ENCODE measurements around the gene SNORC.

DNA sequence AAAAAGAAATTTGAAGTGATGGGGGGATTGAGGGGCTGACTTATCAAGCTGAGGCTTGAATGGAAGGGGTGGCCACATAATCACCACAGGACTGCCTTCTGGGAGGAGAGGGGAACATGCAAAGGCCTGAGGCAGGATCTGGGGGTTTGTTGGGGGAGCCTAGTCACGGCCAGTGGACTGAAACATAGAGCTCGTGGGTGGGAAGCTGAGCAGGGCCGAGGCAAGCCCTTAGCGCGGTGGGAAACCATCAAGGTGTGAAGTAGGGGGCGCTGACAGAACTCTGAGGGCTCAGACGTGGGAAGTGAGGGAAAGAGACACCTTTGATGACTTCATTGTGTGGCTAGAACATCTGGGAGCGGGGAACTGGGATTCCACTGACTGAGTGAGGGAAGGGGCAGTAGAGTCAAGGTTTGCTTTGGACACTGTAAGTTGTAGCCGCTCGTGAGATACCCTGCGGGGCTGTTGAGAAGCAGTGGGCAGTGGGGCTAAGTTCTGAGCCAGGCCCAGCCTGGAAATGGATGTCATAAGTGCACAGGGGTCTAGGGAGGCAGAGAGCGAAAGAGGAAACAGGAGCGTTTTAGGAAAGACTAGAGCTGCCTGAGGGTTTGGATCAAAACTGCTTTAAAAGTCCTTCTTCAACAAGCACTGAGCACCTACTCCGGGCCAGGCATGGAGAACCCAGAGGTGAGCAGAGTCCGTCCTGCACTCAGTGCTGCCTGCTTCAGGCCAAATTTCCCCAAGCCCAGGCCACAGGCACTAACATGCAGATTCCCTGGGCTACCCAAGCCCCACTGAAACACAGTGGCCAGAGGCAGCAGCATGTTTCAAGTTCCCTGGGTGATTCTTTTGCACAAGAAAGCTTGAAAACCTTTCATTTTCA lies 686 bp upstream of the SNORC start:
- TF ChIP-seq, protein P1, sequence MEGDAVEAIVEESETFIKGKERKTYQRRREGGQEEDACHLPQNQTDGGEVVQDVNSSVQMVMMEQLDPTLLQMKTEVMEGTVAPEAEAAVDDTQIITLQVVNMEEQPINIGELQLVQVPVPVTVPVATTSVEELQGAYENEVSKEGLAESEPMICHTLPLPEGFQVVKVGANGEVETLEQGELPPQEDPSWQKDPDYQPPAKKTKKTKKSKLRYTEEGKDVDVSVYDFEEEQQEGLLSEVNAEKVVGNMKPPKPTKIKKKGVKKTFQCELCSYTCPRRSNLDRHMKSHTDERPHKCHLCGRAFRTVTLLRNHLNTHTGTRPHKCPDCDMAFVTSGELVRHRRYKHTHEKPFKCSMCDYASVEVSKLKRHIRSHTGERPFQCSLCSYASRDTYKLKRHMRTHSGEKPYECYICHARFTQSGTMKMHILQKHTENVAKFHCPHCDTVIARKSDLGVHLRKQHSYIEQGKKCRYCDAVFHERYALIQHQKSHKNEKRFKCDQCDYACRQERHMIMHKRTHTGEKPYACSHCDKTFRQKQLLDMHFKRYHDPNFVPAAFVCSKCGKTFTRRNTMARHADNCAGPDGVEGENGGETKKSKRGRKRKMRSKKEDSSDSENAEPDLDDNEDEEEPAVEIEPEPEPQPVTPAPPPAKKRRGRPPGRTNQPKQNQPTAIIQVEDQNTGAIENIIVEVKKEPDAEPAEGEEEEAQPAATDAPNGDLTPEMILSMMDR (IDR thresholded peaks at IDR 0.05; ENCODE audit: low read length): no peak; the same call in 1 of the 2 replicates
- no peak for TF ChIP-seq EZH2 (IDR thresholded peaks at IDR 0.05; ENCODE audit: borderline replicate concordance, low read length)
